T-helper 2 cell treated with Interferon-gamma antibody and Interleukin-4, amounts not matched to agents 100 ng/mL and 5 ng/mL, for 36 hours (primary cell): ENCODE data around the gene CPEB3. TPM values are rescaled to one million over a fixed set of nuclear protein-coding genes. Genes with fewer than 3 reads are reported as not detected.
"Not testable (repeated sequence)": the region's sequence is repeated elsewhere in the genome, so short reads cannot be mapped to it uniquely, and the experiment has no call there.

Experiments used
- intact Hi-C: fragments of 100-400 bp; cut with micrococcal nuclease; formaldehyde crosslinking; loops from one replicate; pipeline ENCODE4 v1.15.1; 2023
- total RNA-seq: library from RNA; stranded (reverse); gene quantifications from 2 replicates; pipeline ENCODE4 v1.2.3, GENCODE V29; 2022

The CPEB3 gene
- total RNA-seq, 1 donor from 2014 or later, result 1.7 TPM

GRCh38 chr10:92047215-92047614, 243.7 kb downstream of the CPEB3 start:
- intact Hi-C loops, result no loop called here

GRCh38 chr10:92045641-92046106, 245.2 kb downstream of the CPEB3 start:
- intact Hi-C loops, result no loop called here

- intact Hi-C loops, result no loop called here
Measured at GRCh38 chr10:92042541-92042940, 248.3 kb downstream of the CPEB3 start.

GRCh38 chr10:92038949-92039348, 251.9 kb downstream of the CPEB3 start:
- intact Hi-C loops, result no loop called here

- intact Hi-C loops, result not testable (repeated sequence)
Measured at GRCh38 chr10:92033070-92033469, 257.8 kb downstream of the CPEB3 start.

- intact Hi-C loops, result no loop called here
Measured at GRCh38 chr10:92031580-92031979, 259.3 kb downstream of the CPEB3 start.

- intact Hi-C loops, result no loop called here
Measured at GRCh38 chr10:92027141-92027540, 263.7 kb downstream of the CPEB3 start.

- intact Hi-C loops, result not testable (repeated sequence)
Measured at GRCh38 chr10:92025340-92025739, 265.5 kb downstream of the CPEB3 start.

GRCh38 chr10:92024700-92025099, 266.2 kb downstream of the CPEB3 start:
- intact Hi-C loops, result no loop called here

GRCh38 chr10:92014620-92015019, 276.3 kb downstream of the CPEB3 start:
- intact Hi-C loops, result no loop called here

GRCh38 chr10:92011560-92012214, 279.2 kb downstream of the CPEB3 start:
- intact Hi-C loops, result no loop called here

GRCh38 chr10:92010047-92010735, 280.7 kb downstream of the CPEB3 start:
- intact Hi-C loops, result no loop called here

GRCh38 chr10:92009445-92009844, 281.4 kb downstream of the CPEB3 start:
- intact Hi-C loops, result no loop called here

GRCh38 chr10:92005978-92006377, 284.9 kb downstream of the CPEB3 start:
- intact Hi-C loops, result no loop called here

- intact Hi-C loops, result no loop called here
Measured at GRCh38 chr10:92003258-92003657, 287.6 kb downstream of the CPEB3 start.

- intact Hi-C loops, result no loop called here
Measured at GRCh38 chr10:92001995-92002394, 288.9 kb downstream of the CPEB3 start.

GRCh38 chr10:92001581-92001980, 289.3 kb downstream of the CPEB3 start:
- intact Hi-C loops, result no loop called here

Other genes starting within 250 kb of the CPEB3 start
- gene MARCHF5, start 89 bp upstream of the CPEB3 start, total RNA-seq, result 21.8 and 23.1 TPM in 2 replicates